ENCODE results near the gene C11orf21.

Gene C11orf21

DNA sequence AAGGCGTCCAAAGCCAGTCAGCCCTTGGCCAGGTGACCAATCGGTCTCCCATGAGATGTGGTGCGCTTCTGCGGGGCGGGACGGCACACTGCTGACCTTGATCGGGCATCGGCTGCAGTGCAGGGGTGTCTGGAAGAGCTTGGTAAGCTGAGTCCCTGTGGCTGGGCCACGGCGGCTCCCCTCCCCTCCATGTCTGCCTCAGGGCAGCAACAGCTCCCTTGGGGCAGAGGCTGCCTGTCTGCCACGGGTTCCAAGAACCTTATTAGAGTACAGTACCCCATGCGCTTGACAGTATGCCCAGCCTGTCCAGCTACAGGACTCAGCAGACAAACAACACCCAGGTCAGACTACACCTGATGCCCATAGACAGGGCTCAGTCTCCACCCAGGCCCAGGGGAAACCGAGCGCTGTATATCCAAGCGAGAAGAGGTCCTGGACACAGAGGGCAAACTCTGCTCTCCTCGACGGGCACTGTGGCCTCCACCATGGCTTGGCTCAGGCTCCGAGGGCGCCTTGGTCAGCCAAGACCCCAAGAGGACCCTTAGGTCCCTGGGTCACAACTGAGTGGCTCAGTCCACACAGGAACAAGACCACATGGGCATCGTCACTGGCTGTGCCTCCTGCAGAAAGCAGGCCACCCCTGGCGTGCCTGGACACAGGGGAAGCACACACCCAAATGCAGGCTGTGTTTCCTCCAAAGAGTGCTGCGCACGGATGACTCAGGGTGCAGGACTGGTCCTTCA is 19.0 kb upstream of the C11orf21 start:
- no peak for DNase-seq

DNA sequence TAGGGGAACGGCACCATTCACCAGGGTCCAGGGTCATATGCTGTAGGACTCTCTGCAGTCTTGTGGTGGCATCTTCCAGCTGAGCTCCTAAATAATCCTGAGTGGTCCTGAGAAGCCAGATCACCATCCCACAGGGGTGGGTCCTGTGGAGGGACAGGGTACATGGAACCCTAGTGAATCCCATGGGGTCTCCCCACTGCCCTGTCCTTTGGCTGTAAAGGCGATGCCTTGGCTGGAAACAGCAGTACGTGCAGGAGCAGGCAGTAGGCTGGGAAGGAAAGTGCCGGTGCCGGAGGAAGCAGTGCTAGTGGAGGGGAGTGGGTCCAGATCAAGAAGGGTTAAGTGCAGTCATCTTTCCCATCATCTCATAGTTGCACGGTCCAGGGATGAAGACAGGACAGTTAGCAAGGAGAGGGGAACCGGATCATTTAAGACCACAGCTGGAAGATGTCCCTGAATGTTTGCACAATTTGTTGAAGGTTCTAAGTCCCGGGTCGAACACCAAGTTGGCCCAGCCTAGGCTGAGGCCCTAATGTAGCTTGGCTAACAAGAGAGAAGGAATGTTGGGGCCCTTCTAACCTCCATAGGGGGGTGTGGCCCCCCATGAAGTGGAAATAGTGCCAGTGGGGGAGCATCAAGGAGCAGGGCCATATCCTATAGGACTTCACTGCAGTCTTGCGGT is 18.2 kb upstream of the C11orf21 start:
- DNase-seq, result no peak

- no peak for DNase-seq
Measured at GRCh38 chr11:2318707-2319106, 17.0 kb upstream of the C11orf21 start.

- DNase-seq, result peak; percentile 25
Measured at GRCh38 chr11:2318123-2318522, 16.4 kb upstream of the C11orf21 start.

- DNase-seq, result peak; percentile 14
Measured at GRCh38 chr11:2317354-2318050, 15.8 kb upstream of the C11orf21 start.

GRCh38 chr11:2316963-2317244 is 15.2 kb upstream of the C11orf21 start:
- DNase-seq, result no peak

DNA sequence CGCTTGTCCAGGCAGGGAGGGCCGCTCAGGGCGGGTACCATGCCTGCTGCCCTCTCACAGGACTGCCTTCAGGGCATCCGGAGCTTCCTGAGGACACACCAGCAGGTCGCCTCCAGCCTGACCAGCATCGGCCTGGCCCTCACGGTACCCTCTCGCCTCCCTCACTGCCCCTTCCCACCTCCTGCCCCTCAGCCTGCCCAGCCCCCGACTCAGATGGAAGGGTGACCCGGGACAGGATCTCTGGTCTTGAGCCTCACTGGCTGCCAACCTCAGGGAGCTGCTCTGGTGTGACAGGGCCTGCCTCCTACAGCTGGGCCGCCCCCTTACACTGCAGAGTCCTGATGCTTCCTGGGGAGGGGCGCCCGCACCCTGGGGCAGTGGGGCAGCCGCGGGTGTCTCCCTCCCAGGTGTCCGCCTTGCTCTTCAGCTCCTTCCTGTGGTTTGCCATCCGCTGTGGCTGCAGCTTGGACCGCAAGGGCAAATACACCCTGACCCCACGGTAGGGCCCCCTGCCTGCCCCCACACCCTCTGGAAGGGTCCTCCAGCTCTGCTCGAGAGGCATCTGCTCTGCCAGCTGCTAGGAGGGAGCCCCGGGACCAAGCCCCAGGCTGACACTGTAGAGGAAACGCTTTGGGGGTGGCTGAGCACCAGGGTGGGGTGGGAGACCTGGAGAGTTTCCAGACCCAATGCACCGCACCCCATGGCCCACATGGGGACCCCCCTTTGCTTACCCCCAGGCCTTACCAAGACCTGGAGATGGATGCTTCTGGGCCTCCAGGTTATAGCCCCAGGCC is 14.6 kb upstream of the C11orf21 start:
- DNase-seq, result no peak

- no peak for DNase-seq
Measured at GRCh38 chr11:2315395-2316168, 13.9 kb upstream of the C11orf21 start.

DNA sequence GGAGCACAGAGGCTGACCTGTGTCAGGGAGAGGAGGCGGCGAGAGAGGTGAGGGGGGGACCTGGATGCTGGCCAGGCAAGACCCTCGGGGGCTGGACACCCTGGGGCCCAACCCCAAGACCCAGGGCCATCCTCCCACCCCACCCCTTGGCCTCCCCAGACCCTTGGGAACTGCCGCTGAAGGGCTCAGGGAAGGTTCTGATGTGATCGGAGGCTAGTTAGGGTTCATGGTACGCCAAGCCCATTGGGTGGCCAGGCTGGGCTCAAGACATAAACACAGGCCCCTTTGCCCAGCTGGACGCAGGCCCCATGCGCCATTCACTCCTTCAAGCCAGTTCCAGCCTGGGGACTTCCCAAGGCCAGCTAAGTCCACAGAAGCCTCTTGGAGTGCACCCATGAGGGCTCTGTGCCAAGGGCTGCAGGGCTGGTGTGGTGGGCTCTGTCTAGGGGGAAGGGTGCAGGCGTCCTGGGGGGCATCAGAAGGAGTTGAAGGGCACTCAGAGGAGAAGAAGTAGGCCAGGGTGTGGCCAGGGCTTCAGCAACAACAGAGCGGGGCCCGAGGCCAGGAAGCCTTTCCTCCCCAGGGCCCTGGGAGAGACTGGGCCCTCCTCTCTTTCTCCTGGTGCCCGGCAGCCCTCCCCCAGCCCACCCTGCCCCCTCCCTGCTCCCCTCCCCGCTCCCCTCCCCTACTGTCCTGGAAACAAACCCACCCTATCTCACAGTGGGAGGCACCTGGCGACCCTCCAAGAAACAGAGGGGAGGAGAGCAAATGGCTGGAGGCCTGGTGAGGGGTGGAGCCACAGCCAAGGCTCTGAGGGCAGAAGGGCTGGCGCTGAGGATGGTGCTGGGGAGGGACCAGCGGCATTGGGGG is 13.0 kb upstream of the C11orf21 start:
- DNase-seq, result peak; percentile 87

- no peak for DNase-seq
Measured at GRCh38 chr11:2314136-2314524, 12.4 kb upstream of the C11orf21 start.

DNA sequence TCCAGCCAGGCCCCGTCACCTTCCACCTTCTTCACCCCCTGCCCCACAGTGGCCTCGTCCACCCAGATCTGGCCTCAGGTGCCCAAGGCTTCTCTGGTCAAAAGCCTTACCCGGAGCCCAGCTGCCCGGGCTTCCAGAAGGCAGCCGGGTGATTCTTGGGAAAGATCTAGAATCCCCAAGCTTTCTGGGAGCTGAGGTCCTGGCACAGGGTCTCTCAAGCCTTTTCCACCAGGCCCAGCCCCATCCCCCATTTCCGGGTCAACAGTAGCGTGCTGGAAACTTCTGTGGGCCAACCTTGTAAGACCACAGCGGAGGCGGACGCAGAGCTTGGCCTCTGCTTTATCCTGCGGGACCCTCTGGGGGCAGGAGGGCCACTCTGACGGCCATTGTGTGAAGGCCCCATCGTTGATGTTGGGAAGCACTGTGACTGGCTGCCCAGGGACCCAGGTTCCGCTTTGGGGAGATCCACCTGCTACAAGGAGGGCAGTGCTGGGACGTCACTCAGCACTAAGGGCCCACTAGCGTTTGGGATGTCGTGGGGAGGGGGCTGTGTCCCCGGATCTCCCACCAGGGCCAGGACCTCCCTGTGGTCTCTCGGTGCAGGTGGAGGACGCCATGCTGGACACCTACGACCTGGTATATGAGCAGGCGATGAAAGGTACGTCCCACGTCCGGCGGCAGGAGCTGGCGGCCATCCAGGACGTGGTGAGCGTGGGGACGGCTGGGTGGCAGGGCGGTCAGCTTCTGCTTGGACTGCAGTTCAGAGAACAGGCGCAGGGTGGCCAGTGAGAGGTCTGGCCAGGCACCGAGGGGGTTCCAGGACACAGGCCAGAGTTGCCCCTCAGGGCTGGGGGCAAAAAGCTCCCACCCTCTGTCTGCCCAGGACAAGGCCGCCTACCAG is 11.6 kb upstream of the C11orf21 start:
- peak; percentile 9 for DNase-seq

GRCh38 chr11:2312232-2313042 is 10.7 kb upstream of the C11orf21 start:
- peak; percentile 68 for DNase-seq

DNA sequence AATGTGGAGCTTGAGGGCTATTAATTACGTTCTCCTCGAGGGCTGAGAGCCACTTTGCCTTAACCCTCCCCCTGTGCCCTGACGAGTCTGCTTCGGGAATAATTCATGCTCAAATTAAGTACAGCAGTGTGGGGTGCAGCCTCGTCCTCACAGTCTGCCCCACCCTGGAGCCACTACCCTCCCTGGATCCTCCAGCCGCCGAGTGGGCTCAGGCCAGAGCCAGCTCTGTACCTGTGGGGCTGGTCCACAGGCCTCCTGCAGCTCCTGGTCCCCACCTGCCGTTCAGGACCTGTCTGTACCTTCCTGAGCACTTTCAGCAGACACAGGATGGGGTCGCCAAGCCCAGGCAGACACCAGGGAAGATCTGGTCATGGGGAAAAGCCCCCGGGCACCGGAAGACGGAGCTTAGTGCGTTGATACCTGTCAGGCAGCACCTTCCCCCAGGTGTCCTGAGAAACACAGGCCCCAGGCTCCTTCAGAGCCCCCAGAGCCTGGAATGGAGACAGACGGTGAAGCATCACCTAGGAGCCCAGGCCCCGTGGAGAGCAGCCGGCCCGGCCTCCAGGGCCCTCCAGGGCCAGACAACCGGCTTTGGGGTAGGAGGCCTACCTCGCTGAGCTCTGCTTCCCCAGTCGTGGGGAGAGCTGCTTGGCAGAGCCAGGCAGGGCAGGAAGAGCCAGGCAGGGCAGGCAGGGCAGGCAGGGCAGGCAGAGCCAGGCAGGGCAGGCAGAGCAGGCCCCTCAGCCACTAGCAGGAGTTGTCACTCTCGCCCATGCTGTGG is 9.8 kb upstream of the C11orf21 start:
- DNase-seq, result peak; percentile 29

DNA sequence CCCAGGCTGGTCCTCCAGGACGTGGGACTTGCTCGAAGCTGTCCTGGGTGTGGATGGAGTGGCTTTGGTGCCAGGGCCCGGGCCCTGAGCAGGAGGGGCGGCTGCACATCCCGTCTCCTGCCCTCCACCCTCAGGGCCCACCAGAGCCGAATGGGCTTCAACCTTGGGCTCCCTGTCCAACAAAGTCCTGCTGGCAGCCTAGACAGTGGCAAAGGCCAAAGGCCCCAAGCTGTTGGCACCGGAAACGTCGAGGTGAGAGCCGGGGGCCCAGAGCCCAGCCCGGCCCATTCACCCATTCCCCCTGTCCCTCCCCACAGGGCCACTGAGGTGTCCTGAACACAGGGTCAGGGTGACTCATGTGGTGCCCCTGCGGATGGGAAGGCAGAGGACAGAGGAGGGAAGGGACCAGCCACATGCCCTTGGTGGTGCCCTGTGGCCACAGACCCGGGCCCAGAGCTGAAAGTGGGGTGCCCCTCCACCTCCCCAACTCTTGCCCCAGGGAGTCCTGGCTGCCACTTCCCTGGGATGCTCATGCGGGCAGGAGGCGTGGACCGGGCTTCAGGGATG is 9.2 kb upstream of the C11orf21 start:
- peak; percentile 3 for DNase-seq

DNA sequence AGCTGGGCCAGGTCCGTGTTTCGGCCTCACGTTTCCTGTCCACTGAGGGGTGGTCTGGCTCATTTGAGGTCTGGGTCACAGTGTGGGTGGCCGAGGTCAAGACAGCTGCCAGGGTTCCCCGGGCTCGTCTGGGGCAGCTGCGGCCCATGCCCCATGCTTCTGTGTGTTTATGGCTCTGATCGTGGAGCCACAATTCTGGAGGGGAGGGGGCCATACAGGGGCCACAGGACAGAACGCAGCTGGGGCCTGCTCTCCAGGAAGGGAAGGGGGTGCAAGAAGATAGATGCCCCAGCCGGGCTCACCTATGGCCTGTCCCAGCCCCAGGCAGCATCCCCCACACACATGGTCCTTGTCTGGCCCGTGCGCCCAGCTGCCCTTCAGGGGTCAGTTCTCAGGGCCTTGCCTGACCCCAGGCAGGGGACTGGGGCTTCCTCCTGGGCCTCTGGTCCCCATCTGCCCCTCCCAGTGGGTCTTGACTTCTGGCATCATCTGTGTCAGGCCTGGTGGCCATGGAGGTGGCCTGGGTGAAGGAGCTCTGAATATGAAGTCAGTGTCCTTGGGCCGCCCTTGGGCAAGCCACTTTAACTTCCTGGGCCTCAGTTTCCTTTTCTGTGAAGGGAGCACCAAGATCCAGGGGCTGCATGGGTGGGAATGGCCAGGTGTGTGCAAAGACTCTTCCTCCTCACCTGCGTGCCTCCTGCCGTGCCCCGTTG is 8.5 kb upstream of the C11orf21 start:
- DNase-seq, result peak; percentile 3

DNA sequence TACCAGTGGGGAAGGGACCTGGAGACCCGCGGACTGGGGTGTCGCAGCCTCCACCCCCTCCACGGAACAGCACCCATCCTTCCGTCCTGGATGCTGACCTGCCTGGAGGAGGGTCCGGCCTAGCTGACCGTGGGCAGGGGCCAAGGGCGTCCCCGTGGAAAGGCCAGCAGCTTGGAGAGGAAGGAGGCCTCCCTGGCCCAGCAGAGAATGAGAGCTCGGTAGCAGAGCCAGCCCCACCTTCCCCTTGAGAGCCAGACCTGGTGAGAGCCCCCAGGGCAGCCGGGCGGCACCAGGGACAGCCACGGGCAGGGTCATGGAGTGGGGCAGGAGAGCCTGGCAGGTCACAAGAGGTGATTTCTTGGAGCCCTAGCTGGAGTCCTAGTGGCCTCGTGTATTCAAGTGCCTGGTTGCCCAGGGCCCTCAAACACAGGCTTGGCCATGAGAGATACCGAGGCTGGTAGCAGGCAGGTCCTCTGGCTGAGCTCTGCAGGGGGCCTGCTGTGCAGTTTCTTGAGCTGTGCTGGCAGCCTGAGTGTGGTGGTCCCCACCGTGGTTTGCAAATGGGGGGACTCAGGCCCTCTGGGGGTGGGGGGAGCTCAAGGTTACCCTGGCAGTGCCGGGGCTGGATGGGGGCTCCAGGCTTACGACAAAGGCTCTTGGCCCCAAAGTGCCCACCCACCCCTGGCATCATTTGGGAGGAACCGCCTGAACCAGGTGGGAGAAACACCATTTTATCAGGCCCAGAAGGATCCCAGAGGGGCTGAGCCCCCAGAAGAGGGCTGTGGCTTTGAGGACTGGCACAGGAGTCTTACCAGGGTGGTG is 7.7 kb upstream of the C11orf21 start:
- DNase-seq, result peak; percentile 11

- no peak for DNase-seq
Measured at GRCh38 chr11:2308713-2309112, 7.0 kb upstream of the C11orf21 start.
